HepG2 (cell line): Measurements from ENCODE around the gene DOCK2. TPM values are rescaled to one million over a fixed set of nuclear protein-coding genes. Genes with fewer than 3 reads are reported as not detected.

Source experiments
- ATAC-seq: fragments of 200-7000 bp; cut with Tn5 transposase; 3 replicates; pipeline ENCODE4 v1.9.1; 2020; ENCODE audit warnings: mild to moderate bottlenecking, moderate library complexity
- BruUV-seq: library from RNA; stranded (reverse); fragments of 400-500 nt; replicated peaks from 2 replicates; lab custom pipeline; 2021; lab: Mats Ljungman, UMichigan
- CTCF ChIA-PET: fragments of 300-600 bp; formaldehyde crosslinking; extraction: SDS; loops from one replicate; lab custom pipeline; 2021; ENCODE audit warnings: low total read pairs, inconsistent platforms, low intra/inter-chr PET ratio; lab: Yijun Ruan, JAX
- POLR2A ChIA-PET: fragments of 350-600 bp; sonication (Branson Sonifier 250); formaldehyde crosslinking; loops from one replicate; lab custom pipeline; 2020; ENCODE audit warnings: antibody characterized with exemption, inconsistent platforms; lab: Yijun Ruan, JAX
- DNase-seq: peaks from one replicate; pipeline ENCODE4 v3.0.0-alpha.2; 2015; ENCODE audit warnings: low spot score
- FAIRE-seq: peaks from 3 replicates; lab custom pipeline; 2011; peaks lifted over from hg19 to GRCh38; lab: Jason Lieb, UNC
- H2AFZ ChIP-seq: one replicate; pipeline ENCODE4 v1.6.1; 2011; ENCODE audit warnings: low read length, inconsistent platforms
- H3K27ac ChIP-seq: fragments of 300-600 bp; 3 replicates; pipeline ENCODE4 v1.8.0; 2011; ENCODE audit warnings: mixed run types, mild to moderate bottlenecking, mixed read lengths, low read length, inconsistent platforms; ENCODE audit not compliant: insufficient read depth; ENCODE audit errors: extremely low read length
- H3K27me3 ChIP-seq, 2 experiments: fragments of 200-600 bp in 1 of 2; 2 replicates in 1 of 2; 3 replicates in 1 of 2; pipeline versions ENCODE4 v1.6.0 to v1.8.0; 2011; ENCODE audit warnings: low read length in 2 of 2, mild to moderate bottlenecking in 2 of 2, moderate library complexity in 2 of 2, inconsistent platforms in 1 of 2; ENCODE audit not compliant: insufficient read depth in 2 of 2, control insufficient read depth in 1 of 2
- H3K36me3 ChIP-seq, 2 experiments: fragments of 200-600 bp in 1 of 2; replicated peaks in 1 of 2; 2 replicates in 1 of 2; 3 replicates in 1 of 2; pipeline versions ENCODE4 v1.5.1 to v1.8.0; 2011; ENCODE audit warnings: low read length in 2 of 2, inconsistent platforms in 1 of 2; ENCODE audit not compliant: insufficient read depth in 2 of 2, control insufficient read depth in 1 of 2
- H3K4me1 ChIP-seq: 2 replicates; pipeline ENCODE4 v1.5.1; 2012; ENCODE audit warnings: low read length, inconsistent platforms; ENCODE audit not compliant: insufficient read depth
- H3K4me2 ChIP-seq: 2 replicates; pipeline ENCODE4 v1.6.0; 2011; ENCODE audit warnings: low read depth, low read length, inconsistent platforms
- H3K4me3 ChIP-seq, 3 experiments: fragments of 200-600 bp in 1 of 3; sonication (generic), shearing (Covaris generic) in 1 of 3; replicated peaks in 1 of 3; 2 replicates each; pipeline ENCODE4 v1.5.1; 2011 to 2016; ENCODE audit warnings: low read length in 3 of 3, inconsistent platforms in 2 of 3, low read depth in 2 of 3, mild to moderate bottlenecking in 2 of 3, control low read depth in 1 of 3, mixed read lengths in 1 of 3; ENCODE audit not compliant: insufficient read depth in 1 of 3
- H3K79me2 ChIP-seq: one replicate; pipeline ENCODE4 v1.6.1; 2011; ENCODE audit warnings: low read length, inconsistent platforms; ENCODE audit not compliant: insufficient read depth
- H3K9ac ChIP-seq: 2 replicates; pipeline ENCODE4 v1.6.0; 2011; ENCODE audit warnings: mild to moderate bottlenecking, low read depth, low read length, inconsistent platforms; ENCODE audit not compliant: insufficient read depth
- H3K9me3 ChIP-seq: 2 replicates; pipeline ENCODE4 v1.5.1; 2012; ENCODE audit warnings: mild to moderate bottlenecking, low read length
- H4K20me1 ChIP-seq: 2 replicates; pipeline ENCODE4 v1.6.0; 2011; ENCODE audit warnings: inconsistent platforms, mild to moderate bottlenecking, low read length, moderate library complexity; ENCODE audit not compliant: insufficient read depth
- ASH2L ChIP-seq: fragments of 300-600, 200-600 bp; sonication (generic); IDR thresholded peaks from 2 replicates; pipeline ENCODE4 v1.7.0; 2017; ENCODE audit warnings: low read depth, mild to moderate bottlenecking, moderate library complexity, mixed read lengths, low read length; ENCODE audit not compliant: insufficient read length
- GMEB2 ChIP-seq: IDR thresholded peaks from 2 replicates; pipeline ENCODE4 v1.6.1; 2016; ENCODE audit warnings: missing biosample characterization, missing genetic modification reagents, low read depth
- KLF12 ChIP-seq: sonication (generic); formaldehyde crosslinking; IDR thresholded peaks from 2 replicates; pipeline ENCODE4 v1.4.0; 2020; ENCODE audit warnings: missing genetic modification reagents, borderline replicate concordance
- MAFK ChIP-seq, 2 experiments: IDR thresholded peaks in 1 of 2; conservative IDR thresholded peaks in 1 of 2; 2 replicates each; pipeline ENCODE4 v1.6.1; 2011; ENCODE audit warnings: improper control_type of control experiment in 2 of 2, low read length in 2 of 2
- NFKB2 ChIP-seq: sonication (generic); formaldehyde crosslinking; IDR thresholded peaks from 2 replicates; pipeline ENCODE4 v1.4.0; 2020; ENCODE audit warnings: missing genetic modification reagents, borderline replicate concordance
- NONO ChIP-seq, 2 experiments: fragments of 450-650 bp in 1 of 2; sonication (generic) in 1 of 2; formaldehyde crosslinking in 1 of 2; IDR thresholded peaks in 1 of 2; conservative IDR thresholded peaks in 1 of 2; 2 replicates each; pipeline versions ENCODE4 v1.6.1 to v1.8.0; 2017 to 2022; ENCODE audit warnings: mild to moderate bottlenecking in 1 of 2, missing genetic modification reagents in 1 of 2, moderate library complexity in 1 of 2
- PHF8 ChIP-seq: sonication (generic); formaldehyde crosslinking; IDR thresholded peaks from 2 replicates; pipeline ENCODE4 v1.5.0; 2020; ENCODE audit warnings: missing genetic modification reagents
- PRMT3 ChIP-seq: sonication (generic); formaldehyde crosslinking; IDR thresholded peaks from 2 replicates; pipeline ENCODE4 v1.8.1; 2022; ENCODE audit warnings: low read depth, mild to moderate bottlenecking, moderate library complexity, missing genetic modification reagents, borderline replicate concordance
- ZBTB2 ChIP-seq: sonication (generic); formaldehyde crosslinking; IDR thresholded peaks from 2 replicates; pipeline ENCODE4 v1.8.0; 2022; ENCODE audit warnings: low read depth, missing genetic modification reagents
- ZBTB38 ChIP-seq: sonication (generic); formaldehyde crosslinking; IDR thresholded peaks from 2 replicates; pipeline ENCODE4 v1.5.1; 2020; ENCODE audit warnings: mild to moderate bottlenecking, missing genetic modification reagents
- ZFY ChIP-seq: sonication (generic); formaldehyde crosslinking; IDR thresholded peaks from 2 replicates; pipeline ENCODE4 v1.4.0; 2020; ENCODE audit warnings: missing genetic modification reagents
- ZNF232 ChIP-seq: sonication (generic); formaldehyde crosslinking; IDR thresholded peaks from 2 replicates; pipeline ENCODE4 v1.4.0; 2020; ENCODE audit warnings: missing genetic modification reagents, borderline replicate concordance
- ZNF331 ChIP-seq: sonication (generic); formaldehyde crosslinking; IDR thresholded peaks from 2 replicates; pipeline ENCODE4 v1.4.0; 2020; ENCODE audit warnings: missing genetic modification reagents
- ZNF512 ChIP-seq: sonication (generic); formaldehyde crosslinking; IDR thresholded peaks from 2 replicates; pipeline ENCODE4 v1.4.0; 2020; ENCODE audit warnings: mild to moderate bottlenecking, missing genetic modification reagents
- ZSCAN12 ChIP-seq: sonication (generic); formaldehyde crosslinking; IDR thresholded peaks from 2 replicates; pipeline ENCODE4 v1.9.0; 2021; ENCODE audit warnings: mild to moderate bottlenecking, missing genetic modification reagents
- WGBS: methylation state at CpG from one replicate; pipeline ENCODE4 v1.1.6; 2017; ENCODE audit warnings: low lambda C conversion rate; 5-methylcytosine and 5-hydroxymethylcytosine counted together
- in situ Hi-C: cut with HindIII; loops from 2 replicates; pipeline ENCODE4 v1.10.0; 2017; ENCODE audit warnings: low pct_unique_long_range_greater_than_20kb; ENCODE audit not compliant: extremely low pct_ligation_motif_present
- intact Hi-C: fragments of 100-400 bp; cut with micrococcal nuclease; formaldehyde crosslinking; loops from one replicate; pipeline ENCODE4 v1.10.0; 2022; ENCODE audit not compliant: unreplicated experiment
- polyA plus RNA-seq, 8 experiments: library from polyadenylated mRNA; depleted of rRNA in 3 of 8; stranded (reverse) in 7 of 8; unstranded in 1 of 8; fragments of >200 nt; fragmentation: Illumina TruSeq in 4 of 8; extraction: Trizol in 4 of 8; gene quantifications; 2 replicates each; pipeline versions ENCODE4 v1.2.1 to v1.2.3, GENCODE V29; 2011 to 2016; ENCODE audit warnings: low read depth in 4 of 8, missing spikeins in 1 of 8, mixed read lengths in 1 of 8; ENCODE audit not compliant: insufficient read depth in 1 of 8
- total RNA-seq, 5 experiments: library from RNA; depleted of rRNA; stranded (reverse); fragments of >200 nt; fragmentation: Illumina TruSeq; extraction: Trizol; gene quantifications; 2 replicates each; pipeline ENCODE4 v1.2.3, GENCODE V29; 2016; ENCODE audit warnings: low read depth in 1 of 5

Gene DOCK2
- total and polyA plus RNA-seq, 2 of the 13 experiments (the other 11 are each of a cell fraction or from before 2014, with no cell fraction given), result not detected

GRCh38 chr5:170059221-170059620, 422.1 kb downstream of the DOCK2 start:
- no TSS peak for BruUV-seq
- CTCF ChIA-PET, result no interaction called here
- peak; percentile 81 for TF ChIP-seq ZNF331 (CRISPR knock-in tag)
- TF ChIP-seq ZNF512 (CRISPR knock-in tag), result no peak

GRCh38 chr5:170067152-170067551, 430.1 kb downstream of the DOCK2 start:
- H3K36me3 ChIP-seq, result no peaks in the 10 kb centered on the region
- in situ Hi-C loops (no loop called here), intact Hi-C loops (no loop called here)
- no peaks in the 10 kb centered on the region for H3K4me1 ChIP-seq
- H3K9ac ChIP-seq, result no peak overlapping the region
- no peak for FAIRE-seq
- BruUV-seq, result no TSS peak
- H3K79me2 ChIP-seq, result no peaks in the 10 kb centered on the region
- H3K4me3 ChIP-seq, result no peak overlapping the region
- no peaks in the 10 kb centered on the region for H3K9me3 ChIP-seq
- peaks cover 0 to 1% of the 10 kb centered on the region in 2 experiments; a peak in 1 of 5 replicates for H3K27me3 ChIP-seq
- H3K4me2 ChIP-seq, result no peak overlapping the region
- H4K20me1 ChIP-seq, result no peaks in the 10 kb centered on the region
- ChIA-PET CTCF (no interaction called here), POLR2A (no interaction called here)
- no peak for ATAC-seq
- no peak overlapping the region for H2AFZ ChIP-seq
- no peak for DNase-seq
- no peak overlapping the region for H3K27ac ChIP-seq
- TF ChIP-seq NONO (IDR thresholded peaks at IDR 0.05), result no peak
- no peak for TF ChIP-seq NONO (CRISPR knock-in tag; conservative IDR thresholded peaks at IDR 0.05)
- no peak for TF ChIP-seq ZBTB38 (CRISPR knock-in tag)
- TF ChIP-seq PHF8 (CRISPR knock-in tag), result no peak
- TF ChIP-seq ZNF232, result no peak
- TF ChIP-seq KLF12 (CRISPR knock-in tag), result no peak
- TF ChIP-seq PRMT3 (CRISPR knock-in tag), result no peak
- TF ChIP-seq ZBTB2 (CRISPR knock-in tag), result no peak
- TF ChIP-seq ZSCAN12 (CRISPR knock-in tag), result no peak
- TF ChIP-seq ZFY (CRISPR knock-in tag), result no peak
- TF ChIP-seq GMEB2 (CRISPR knock-in tag), result no peak
- TF ChIP-seq NFKB2 (CRISPR knock-in tag), result no peak
- TF ChIP-seq MAFK (conservative IDR thresholded peaks at IDR 0.05 in 1 of 2, IDR thresholded peaks at IDR 0.05 in 1 of 2; ENCODE audit: low read length in 2 of 2), result no peak
- TF ChIP-seq ASH2L, result no peak

More at GRCh38 chr5:170059221-170059620, 422.1 kb downstream of the DOCK2 start:
- Histone ChIP-seq H3K27ac (no peak overlapping the region), H3K9ac (no peak overlapping the region), H3K4me3 (no peak overlapping the region), H3K36me3 (no peaks in the 10 kb centered on the region), H3K4me2 (no peak overlapping the region), H2AFZ (no peak overlapping the region), H4K20me1 (no peaks in the 10 kb centered on the region), H3K9me3 (no peaks in the 10 kb centered on the region), H3K4me1 (no peaks in the 10 kb centered on the region), H3K79me2 (no peaks in the 10 kb centered on the region), H3K27me3 (no peaks in the 10 kb centered on the region; a peak in 2 of 5 replicates)
- in situ Hi-C loops, result no loop called here
- ATAC-seq, result no peak
- no peak for FAIRE-seq
- DNase-seq, result no peak
- WGBS, result 0% methylated on average over 1 of the region's 1 CpG
- intact Hi-C loops, result no loop called here
- POLR2A ChIA-PET, result no interaction called here
